Caco-2 (cell line): ENCODE data around the gene DPH3. TPM values are rescaled to one million over a fixed set of nuclear protein-coding genes. Genes with fewer than 3 reads are reported as not detected.
A peak's percentile ranks its signal among the peaks of the same experiment; 100 is the strongest.

Source experiments
- Bru-seq: library from RNA; stranded (reverse); fragments of 400-500 nt; gene quantifications from one replicate; lab custom pipeline; 2021; lab: Mats Ljungman, UMichigan
- BruChase-seq, 2 experiments: library from RNA; stranded (reverse); fragments of 400-500 nt; gene quantifications; one replicate each; lab custom pipeline; 2021; lab: Mats Ljungman, UMichigan
- BruUV-seq: library from RNA; stranded (reverse); fragments of 400-500 nt; replicated peaks from 2 replicates; lab custom pipeline; 2021; lab: Mats Ljungman, UMichigan
- CTCF ChIA-PET: fragments of 300-600 bp; sonication (Branson Sonifier 250); formaldehyde crosslinking; loops from one replicate; lab custom pipeline; 2022; ENCODE audit warnings: antibody characterized with exemption; lab: Charles Lee
- POLR2A ChIA-PET: fragments of 300-600 bp; sonication (Branson Sonifier 250); formaldehyde crosslinking; loops from one replicate; lab custom pipeline; 2022; ENCODE audit warnings: antibody characterized with exemption; lab: Charles Lee
- DNase-seq, 2 experiments: peaks; one replicate each; pipeline versions ENCODE4 v3.0.0 to v3.0.0-alpha.2; 2020 to 2022
- H3K27me3 ChIP-seq: replicated peaks from 2 replicates; pipeline ENCODE4 v1.6.0; 2011; ENCODE audit warnings: low read length; ENCODE audit not compliant: control insufficient read depth, insufficient read depth
- H3K36me3 ChIP-seq: 2 replicates; pipeline ENCODE4 v1.5.1; 2011; ENCODE audit warnings: low read length; ENCODE audit not compliant: control insufficient read depth, insufficient read depth
- H3K4me1 ChIP-seq: fragments of 250-450 bp; sonication (Bioruptor Pico); 2 replicates; pipeline ENCODE4 v1.5.1; 2020; ENCODE audit warnings: mild to moderate bottlenecking
- H3K4me3 ChIP-seq: 2 replicates; pipeline ENCODE4 v1.5.1; 2011; ENCODE audit warnings: low read depth, mild to moderate bottlenecking, control low read depth, low read length
- H3K9me3 ChIP-seq: fragments of 250-450 bp; sonication (Bioruptor Pico); 2 replicates; pipeline ENCODE4 v1.5.1; 2020; ENCODE audit warnings: mild to moderate bottlenecking, moderate library complexity
- H3K27ac Mint-ChIP-seq: one replicate; pipeline ENCODE4 v1.8.0; 2022; ENCODE audit warnings: mixed read lengths; ENCODE audit not compliant: unreplicated experiment
- H3K27me3 Mint-ChIP-seq: one replicate; pipeline ENCODE4 v1.8.0; 2022; ENCODE audit warnings: mixed read lengths; ENCODE audit not compliant: insufficient read depth, unreplicated experiment
- H3K36me3 Mint-ChIP-seq: one replicate; pipeline ENCODE4 v1.8.0; 2022; ENCODE audit warnings: mild to moderate bottlenecking, mixed read lengths; ENCODE audit not compliant: insufficient read depth, unreplicated experiment
- H3K4me1 Mint-ChIP-seq: one replicate; pipeline ENCODE4 v1.8.0; 2022; ENCODE audit warnings: low read depth, mixed read lengths; ENCODE audit not compliant: unreplicated experiment
- H3K4me3 Mint-ChIP-seq: one replicate; pipeline ENCODE4 v1.8.0; 2022; ENCODE audit warnings: mild to moderate bottlenecking, moderate library complexity, mixed read lengths; ENCODE audit not compliant: unreplicated experiment
- H3K9me3 Mint-ChIP-seq: one replicate; pipeline ENCODE4 v1.8.0; 2022; ENCODE audit warnings: mixed read lengths; ENCODE audit not compliant: unreplicated experiment
- CTCF ChIP-seq, 2 experiments: fragments of 200-600 bp in 1 of 2; IDR thresholded peaks; 1 replicate in 1 of 2; 2 replicates in 1 of 2; pipeline versions ENCODE4 v1.5.1 to v1.8.0; 2011 to 2022; ENCODE audit warnings: antibody characterized with exemption in 1 of 2, control low read depth in 1 of 2, inconsistent platforms in 1 of 2, low read depth in 1 of 2, low read length in 1 of 2, mild to moderate bottlenecking in 1 of 2, moderate library complexity in 1 of 2; ENCODE audit not compliant: insufficient read depth in 1 of 2, severe bottlenecking in 1 of 2, unreplicated experiment in 1 of 2
- intact Hi-C: fragments of 100-400 bp; cut with micrococcal nuclease; formaldehyde crosslinking; loops from one replicate; pipeline ENCODE4 v1.10.0; 2022; ENCODE audit not compliant: unreplicated experiment
- long read RNA-seq: library from polyadenylated mRNA; stranded (forward); transcript quantifications from one replicate; pipeline ENCODE4 v2.0.0, GENCODE V29; 2022
- total RNA-seq: library from RNA; stranded (reverse); gene quantifications from 2 replicates; pipeline ENCODE4 v1.2.3, GENCODE V29; 2022

The DPH3 gene
- 25.6 and 30.0 TPM in 2 replicates for total RNA-seq
- Bru-seq, nascent RNA = percentile 83 among the genes with signal in this experiment
- BruChase-seq, experiment 1, labeled RNA remaining after a 2-hour chase = percentile 91 among the genes with signal in this experiment
- percentile 95 among the genes with signal in this experiment for BruChase-seq, experiment 2, labeled RNA remaining after a 6-hour chase
- long read RNA-seq, transcript DPH3-202 (2 exons, 3,052 nt) = minor isoform, 19 of 73 reads
- long read RNA-seq, transcript DPH3-204 (3 exons, 3,131 nt) = major isoform, 51 of 73 reads
- long read RNA-seq, partial matches to known transcripts = 1 of 73 reads
- long read RNA-seq, other reads (novel, unspliced or antisense) = 2 of 73 reads

GRCh38 chr3:16264708-16265454 is at the start of gene DPH3, which contains the start of gene OXNAD1:
Gene DPH3, minus strand, starts transcription at chr3:16264943. Its CDS starts 67 bp downstream, at chr3:16264876.
Gene OXNAD1, plus strand, starts transcription at chr3:16265212. Its CDS starts 5,741 bp downstream, at chr3:16270953.
- H3K4me3 ChIP-seq = peak within 1 kb of the TSS; percentile 76
- ChIA-PET POLR2A (interaction anchor here (0.6 to 1.6 kb wide), 5 partner anchors 12 to 205 kb away, joined by 5 to 12 read pairs (median 8); no protein-coding TSS in a partner anchor), CTCF (interaction anchor here (1.0 to 1.3 kb wide), 4 partner anchors 13 to 286 kb away, joined by 4 to 6 read pairs (median 4); no protein-coding TSS in a partner anchor)
- Mint-ChIP-seq H3K4me1 (peaks cover 14% of the 10 kb centered on the region), H3K9me3 (no peaks in the 10 kb centered on the region), H3K36me3 (peaks cover 17% of the 10 kb centered on the region), H3K4me3 (peak within 1 kb of the TSS; percentile 76), H3K27ac (peak within 1 kb of the TSS; percentile 71), H3K27me3 (no peaks in the 10 kb centered on the region)
- no peak for TF ChIP-seq CTCF (IDR thresholded peaks at IDR 0.05; ENCODE audit: insufficient read depth in 1 of 2, low read depth in 1 of 2, low read length in 1 of 2, severe bottlenecking in 1 of 2, unreplicated experiment in 1 of 2)
- no peaks in the 10 kb centered on the region for H3K36me3 ChIP-seq
- intact Hi-C loops = no loop called here
- H3K4me1 ChIP-seq = peaks cover 5% of the 10 kb centered on the region
- no peaks in the 10 kb centered on the region for H3K27me3 ChIP-seq
- no peaks in the 10 kb centered on the region for H3K9me3 ChIP-seq
- BruUV-seq = no TSS peak
- peak; percentile 99 for DNase-seq

- POLR2A ChIA-PET = no interaction called here
- H3K27ac Mint-ChIP-seq = no peak overlapping the region
These were observed 49.3 kb upstream of the DPH3 start for GRCh38 chr3:16313886-16314645.

More at GRCh38 chr3:16313886-16314645, 49.3 kb upstream of the DPH3 start:
- Mint-ChIP-seq H3K4me3 (no peak overlapping the region), H3K27me3 (no peaks in the 10 kb centered on the region), H3K4me1 (no peaks in the 10 kb centered on the region), H3K36me3 (peaks cover 19% of the 10 kb centered on the region), H3K9me3 (no peaks in the 10 kb centered on the region)
- CTCF ChIA-PET = no interaction called here
- Histone ChIP-seq H3K4me3 (no peak overlapping the region), H3K27me3 (no peaks in the 10 kb centered on the region), H3K9me3 (no peaks in the 10 kb centered on the region), H3K4me1 (peaks cover 17% of the 10 kb centered on the region), H3K36me3 (peaks cover 4% of the 10 kb centered on the region)
- intact Hi-C loops = no loop called here
- DNase-seq = no peak
- TF ChIP-seq CTCF (IDR thresholded peaks at IDR 0.05; ENCODE audit: insufficient read depth in 1 of 2, low read depth in 1 of 2, low read length in 1 of 2, severe bottlenecking in 1 of 2, unreplicated experiment in 1 of 2) = no peak
- BruUV-seq = no TSS peak
